Activated CD4-positive, CD25-positive, alpha-beta regulatory T cell treated with anti-CD3 and anti-CD28 coated beads, Interleukin-2, amount 50 U/mL, for 72 hours (primary cell): Measurements from ENCODE around the gene RNF130.
"Not testable (repeated sequence)": the region's sequence is repeated elsewhere in the genome, so short reads cannot be mapped to it uniquely, and the experiment has no call there.

Source experiments
- DNase-seq: peaks from one replicate; pipeline ENCODE4 v3.0.0; 2021

Gene RNF130

DNA sequence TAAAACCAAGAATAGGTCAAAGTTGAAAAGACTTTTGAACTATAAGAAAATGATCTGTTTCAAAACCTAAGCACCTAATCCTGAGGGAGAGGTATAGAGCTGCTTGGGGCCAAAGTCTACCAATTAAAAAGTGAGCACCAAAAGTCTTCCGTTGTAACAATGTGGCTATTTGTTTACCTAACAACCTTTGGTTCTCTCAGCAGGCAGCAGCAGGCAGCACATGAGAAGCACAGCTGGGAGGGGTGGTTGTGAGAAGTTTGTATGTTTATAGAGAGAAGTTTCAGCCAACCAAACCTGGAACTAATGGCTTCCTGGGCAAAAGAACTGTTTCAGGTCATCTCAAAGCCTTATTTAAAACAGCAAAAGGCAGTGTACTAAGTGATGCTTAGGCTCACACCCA, 104.1 kb downstream of the RNF130 start:
- no peak for DNase-seq

DNA sequence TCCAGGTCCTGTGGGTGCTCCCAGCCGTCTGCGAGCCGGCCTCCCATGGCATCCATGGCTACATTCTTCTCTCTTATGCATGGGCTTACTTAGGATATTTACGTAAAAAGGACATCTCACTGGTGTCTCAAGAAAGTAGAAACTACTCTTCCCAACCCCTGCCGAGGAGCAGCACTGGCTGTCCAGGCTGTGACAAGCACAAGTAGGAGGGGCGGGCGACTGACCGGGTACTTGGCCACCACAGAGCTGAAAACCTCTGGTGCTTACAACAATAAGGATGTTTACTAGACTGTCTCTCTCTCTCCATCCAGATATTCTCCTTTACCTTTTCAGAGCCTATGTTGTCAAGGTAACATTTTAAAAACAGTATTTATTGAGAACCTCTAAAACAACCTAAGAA, 107.5 kb downstream of the RNF130 start:
- no peak for DNase-seq

DNA sequence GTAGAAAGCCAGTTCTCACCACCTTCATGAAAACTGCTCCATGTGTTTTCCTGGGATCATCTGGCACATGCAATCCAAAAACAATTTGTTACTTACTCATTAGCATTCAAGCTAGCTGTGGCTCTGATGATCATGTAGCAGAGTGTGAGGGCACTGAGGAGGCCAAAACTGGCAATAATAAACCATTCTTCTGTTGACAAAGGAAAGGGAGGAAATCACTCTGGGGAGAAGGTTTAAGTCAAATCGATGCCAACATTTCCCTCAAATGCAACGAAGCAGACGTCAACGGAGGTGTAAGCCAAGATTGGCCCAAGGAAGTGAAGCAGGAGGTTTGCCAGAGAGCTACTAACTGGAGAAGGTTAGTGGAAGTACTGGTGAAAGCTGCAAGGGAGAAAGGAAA, 108.2 kb downstream of the RNF130 start:
- no peak for DNase-seq

GRCh38 chr5:179960204-179960831, 111.2 kb downstream of the RNF130 start:
- no peak for DNase-seq

DNA sequence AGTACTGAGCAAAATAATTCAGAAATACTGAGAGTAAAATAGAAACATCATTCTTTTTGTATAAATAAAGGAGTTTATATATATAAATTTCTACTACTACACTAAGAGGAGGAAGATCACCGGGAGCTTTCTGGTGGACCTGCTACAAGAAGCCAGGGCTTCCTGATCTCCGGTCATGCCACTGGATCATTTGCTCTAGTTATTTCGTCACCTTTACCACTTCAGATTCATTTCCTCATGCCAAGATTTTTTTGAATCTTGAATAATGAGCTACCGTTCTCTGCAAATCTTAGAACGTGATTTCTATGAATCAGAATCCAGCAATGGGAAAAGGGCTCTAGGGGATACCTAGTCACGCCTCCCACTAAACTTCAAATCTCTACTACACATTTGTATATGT, 111.9 kb downstream of the RNF130 start:
- no peak for DNase-seq

DNA sequence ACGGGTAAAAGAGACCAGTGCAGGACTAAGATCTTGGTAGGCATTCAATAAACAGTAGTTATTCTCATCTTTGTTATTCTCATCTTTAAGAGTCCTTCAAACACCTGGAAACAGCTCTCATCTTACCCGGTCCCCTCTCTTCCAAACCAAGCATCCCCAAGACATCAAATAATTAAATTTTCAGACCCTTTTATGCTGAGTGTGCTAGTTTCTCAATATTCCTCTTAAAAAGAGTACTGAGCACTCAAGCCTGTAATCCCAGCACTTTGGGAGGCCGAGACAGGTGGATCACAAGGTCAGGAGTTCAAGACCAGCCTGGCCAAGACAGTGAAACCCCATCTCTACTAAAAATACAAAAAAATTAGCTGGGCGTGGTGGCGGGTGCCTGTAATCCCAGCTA, 112.4 kb downstream of the RNF130 start:
- DNase-seq: not testable (repeated sequence)

DNA sequence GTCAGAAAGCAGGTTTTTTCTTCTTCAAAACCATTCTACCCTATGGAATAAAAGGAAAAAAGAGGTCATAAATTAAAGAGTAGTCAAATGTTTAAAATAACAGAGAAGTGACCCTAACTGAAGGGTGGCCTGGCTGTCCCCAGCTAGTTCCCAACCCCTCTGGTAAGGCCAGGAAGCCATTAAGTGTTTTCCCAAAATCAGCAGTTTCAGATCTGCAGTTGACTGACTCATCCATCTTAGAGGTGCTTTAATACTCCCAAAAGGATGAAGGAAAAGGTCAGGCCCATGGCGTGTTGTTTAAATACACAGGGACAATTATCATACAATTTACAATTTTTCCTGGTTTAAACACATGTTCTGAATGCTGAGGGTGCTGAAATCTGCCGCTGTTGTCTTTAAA, 115.9 kb downstream of the RNF130 start:
- no peak for DNase-seq

DNA sequence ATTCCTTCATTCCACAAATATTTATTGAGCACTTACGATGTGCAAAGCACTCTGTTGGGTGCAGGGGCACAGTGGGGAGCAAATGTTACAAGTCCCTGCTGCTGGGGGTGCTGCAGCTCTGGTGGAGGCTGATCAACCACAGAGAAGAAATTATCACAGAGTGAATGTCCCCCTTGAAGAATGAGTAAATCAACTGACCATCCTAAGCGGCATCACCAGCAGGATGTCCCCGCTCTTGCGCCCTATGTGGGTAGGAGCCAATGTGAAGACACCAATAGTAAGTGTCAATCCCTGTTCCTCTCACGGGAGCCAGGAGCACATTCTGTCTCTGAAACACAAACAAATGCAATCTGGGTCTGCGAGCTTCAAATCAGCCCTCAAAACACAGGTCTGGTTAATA, 116.5 kb downstream of the RNF130 start:
- no peak for DNase-seq

GRCh38 chr5:179954434-179954833, 117.1 kb downstream of the RNF130 start:
- no peak for DNase-seq

DNA sequence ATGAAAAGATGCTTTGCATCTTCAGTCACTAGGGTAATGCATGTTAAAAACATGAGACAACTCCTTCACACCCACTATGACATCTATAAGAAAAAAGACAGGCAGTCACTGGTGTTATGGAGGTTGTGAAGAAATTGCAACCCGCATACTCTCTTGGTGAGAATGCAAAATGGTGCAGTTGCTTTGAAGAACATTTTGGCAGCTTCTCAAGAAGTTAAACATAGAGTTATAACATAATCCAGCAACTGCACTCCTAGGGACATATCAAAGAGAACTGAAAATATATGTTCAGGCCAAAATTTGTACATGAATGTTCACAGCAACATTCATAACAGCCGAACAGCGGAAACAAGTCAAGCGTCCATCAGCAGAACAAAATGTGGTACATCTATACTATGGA, 117.6 kb downstream of the RNF130 start:
- no peak for DNase-seq

DNA sequence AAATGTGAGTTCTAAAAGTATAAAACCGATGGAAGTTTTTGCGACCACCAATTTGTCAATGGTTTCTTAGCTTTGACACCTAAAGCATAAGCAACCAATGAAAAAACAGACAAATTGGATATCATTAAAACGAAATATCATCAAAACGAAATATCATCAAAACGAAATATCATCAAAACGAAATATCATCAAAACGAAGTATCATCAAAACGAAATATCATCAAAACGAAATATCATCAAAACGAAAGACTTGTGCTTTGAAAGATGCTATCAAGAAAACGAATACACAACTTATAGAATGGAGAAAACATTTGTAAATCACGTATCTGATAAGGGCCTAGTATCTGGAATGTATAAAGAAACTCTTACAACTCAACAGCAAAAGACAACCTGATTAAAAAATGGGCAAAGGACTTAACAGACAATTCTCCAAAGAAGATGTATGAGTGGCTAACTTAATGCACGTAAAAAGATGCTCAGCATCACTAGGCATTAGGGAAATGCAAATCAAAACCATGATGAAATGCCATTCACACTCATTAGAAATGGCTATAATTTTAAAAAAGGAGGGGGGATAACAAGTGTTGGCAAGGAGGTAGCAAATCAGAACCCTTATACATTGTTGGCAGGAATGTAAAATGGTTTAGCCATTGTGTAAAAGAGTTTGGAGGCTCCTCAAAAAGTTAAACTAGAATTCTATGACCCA, 134.4 kb downstream of the RNF130 start:
- DNase-seq: no peak

GRCh38 chr5:179930788-179931473, 140.6 kb downstream of the RNF130 start:
- no peak for DNase-seq

DNA sequence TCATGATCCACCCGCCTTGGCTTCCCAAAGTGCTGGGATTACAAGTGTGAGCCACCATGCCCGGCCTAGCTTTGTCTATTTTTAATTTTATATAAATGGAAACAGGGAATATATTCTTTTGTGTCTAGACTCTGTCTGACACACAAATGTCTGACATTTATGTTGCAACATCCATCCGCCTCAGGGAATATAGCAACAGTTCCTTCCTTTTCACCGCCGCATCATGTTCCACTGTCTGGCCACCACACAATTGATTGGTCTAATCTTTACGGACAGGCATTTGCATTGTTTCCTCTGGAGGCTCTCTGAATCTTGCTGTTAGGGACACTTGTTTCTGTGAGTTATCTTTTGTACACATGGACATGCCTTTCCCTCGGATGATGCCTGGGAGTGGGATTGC, 143.7 kb downstream of the RNF130 start:
- DNase-seq: no peak

DNA sequence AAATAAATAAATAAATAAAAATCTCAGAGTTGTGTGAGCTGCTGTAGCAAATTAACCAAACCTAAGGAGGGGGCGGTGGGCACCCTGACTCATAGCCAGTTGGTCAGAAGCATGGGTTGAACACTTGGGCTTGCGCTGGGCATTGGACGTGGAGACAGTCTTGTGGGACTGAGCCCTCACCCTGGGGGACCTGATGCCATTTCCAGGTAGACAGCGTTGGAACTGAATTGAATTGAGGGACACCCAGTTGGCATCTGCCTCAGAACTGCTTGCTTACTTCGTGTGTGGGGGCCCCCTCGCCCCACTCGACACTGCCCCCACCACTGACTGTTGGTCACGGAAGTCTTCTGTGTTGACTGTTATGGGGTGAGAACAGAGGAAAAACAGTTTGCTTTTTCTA, 144.9 kb downstream of the RNF130 start:
- no peak for DNase-seq

GRCh38 chr5:179923436-179923835, 148.1 kb downstream of the RNF130 start:
- no peak for DNase-seq

GRCh38 chr5:179920175-179920574, 151.4 kb downstream of the RNF130 start:
- DNase-seq: no peak

- no peak for DNase-seq
Observed at GRCh38 chr5:179919487-179920060, 152.0 kb downstream of the RNF130 start.

DNA sequence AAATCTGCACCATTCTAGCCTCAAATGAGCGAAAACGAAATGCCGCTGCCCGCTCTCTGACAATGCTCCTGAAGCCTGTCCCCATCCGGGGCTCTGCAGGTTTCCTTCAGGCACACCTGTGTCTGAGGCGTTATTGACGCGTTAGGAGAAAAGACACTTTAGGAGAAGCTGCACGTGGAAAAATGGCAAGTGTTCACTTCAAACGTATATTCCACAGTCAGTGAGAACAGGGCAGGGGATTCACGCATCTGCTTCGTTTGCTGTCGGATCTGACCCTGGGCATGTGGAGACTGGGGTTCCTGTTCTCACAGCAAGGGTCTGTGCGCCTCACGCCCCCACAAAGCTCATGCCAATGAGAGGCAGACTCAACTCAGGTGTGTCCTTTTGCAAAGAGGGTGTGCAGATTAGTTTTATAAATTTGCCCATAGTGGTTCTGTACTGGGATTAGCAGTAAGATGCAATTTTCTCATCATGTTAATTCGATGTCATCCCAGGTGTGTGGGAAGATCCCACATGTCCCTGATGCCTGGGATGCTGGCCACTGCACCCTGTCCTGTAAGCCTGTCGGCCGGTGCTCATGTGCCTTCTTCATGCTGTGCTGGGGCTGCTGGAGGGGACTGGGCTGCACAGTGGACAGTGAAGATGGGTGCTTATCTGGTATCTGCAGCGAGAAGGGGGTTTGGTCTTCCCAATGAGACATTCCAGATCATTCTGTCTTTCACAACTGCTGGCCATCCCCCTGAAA, 152.6 kb downstream of the RNF130 start:
- DNase-seq: no peak

- no peak for DNase-seq
Observed at GRCh38 chr5:179916523-179916922, 155.0 kb downstream of the RNF130 start.

DNA sequence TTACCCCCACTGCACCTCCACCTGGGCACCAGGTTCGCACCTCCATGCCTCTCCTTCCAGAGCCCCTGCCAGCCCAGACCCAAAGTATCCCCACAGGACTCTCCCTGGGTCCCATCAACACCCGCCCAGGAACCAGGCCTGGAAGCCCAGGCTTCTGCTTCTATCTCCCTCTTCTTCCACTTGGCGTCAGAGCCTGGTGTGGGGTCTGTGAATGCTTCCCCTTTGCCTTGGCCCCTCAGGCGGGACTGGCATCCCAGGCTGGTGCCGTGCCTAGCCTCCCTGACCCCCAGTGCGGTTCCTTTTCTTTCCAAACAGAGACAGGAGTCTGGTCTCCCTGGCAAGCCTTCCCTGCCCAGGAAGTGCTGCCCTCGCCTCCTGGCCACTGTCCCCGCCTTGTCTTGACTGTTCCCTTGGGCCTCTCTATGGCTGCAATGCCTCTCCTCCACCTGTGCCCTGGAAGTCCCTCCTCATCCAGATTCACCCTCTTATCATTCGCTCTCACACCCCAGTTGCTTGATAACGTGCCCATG, 156.1 kb downstream of the RNF130 start:
- DNase-seq: no peak

DNA sequence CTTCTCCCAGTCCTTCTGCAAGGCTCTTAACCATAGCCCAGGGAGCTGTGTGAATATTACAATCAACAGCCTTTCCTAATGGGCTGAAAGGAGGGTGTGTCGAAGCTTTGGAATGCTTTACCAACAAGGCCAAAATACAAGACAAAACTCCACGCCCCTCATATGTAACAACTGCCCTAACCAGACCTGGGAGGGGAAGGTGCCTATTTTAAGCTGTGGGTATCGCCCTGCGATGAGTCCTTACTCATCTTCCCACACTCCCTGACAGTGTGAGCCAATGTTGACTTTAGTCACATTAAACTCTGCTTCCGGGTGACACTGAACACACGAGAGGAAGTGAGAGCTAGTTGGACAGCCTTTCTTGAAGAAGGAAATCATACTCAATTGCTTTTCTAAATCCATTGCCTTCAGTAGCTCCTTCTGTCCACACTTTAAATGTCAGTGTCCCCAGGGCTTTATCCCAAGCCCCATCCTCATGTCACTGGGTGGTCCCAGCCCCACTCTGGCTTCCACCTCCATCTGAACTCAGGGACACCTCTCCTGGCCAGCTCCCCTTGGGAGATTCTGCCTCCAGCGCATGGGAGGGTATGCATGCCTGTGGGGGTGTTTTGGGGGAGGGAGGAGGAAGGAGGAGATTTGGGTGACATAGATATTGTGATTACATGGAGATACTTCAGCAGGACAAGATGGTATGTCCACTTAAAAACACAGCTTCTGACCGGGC, 157.4 kb downstream of the RNF130 start:
- no peak for DNase-seq

GRCh38 chr5:179913461-179913860, 158.1 kb downstream of the RNF130 start:
- DNase-seq: no peak
